HG03135 (cell line): Measurements from ENCODE around the gene GPD2.
"Not testable (repeated sequence)": the region's sequence is repeated elsewhere in the genome, so short reads cannot be mapped to it uniquely, and the experiment has no call there.

Source experiments
- ATAC-seq: cut with Tn5 transposase; IDR thresholded peaks from one replicate; pipeline ENCODE4 v1.9.1; 2021; ENCODE audit warnings: mild to moderate bottlenecking, moderate library complexity; ENCODE audit not compliant: unreplicated experiment

GPD2 gene

GRCh38 chr2:156473445-156473844 lies 37.3 kb downstream of the GPD2 start:
- no peak for ATAC-seq

GRCh38 chr2:156474401-156474800 lies 38.2 kb downstream of the GPD2 start:
- ATAC-seq, result no peak

- ATAC-seq, result no peak
Measured at GRCh38 chr2:156476021-156476849, 40.1 kb downstream of the GPD2 start.

- peak; percentile 77 for ATAC-seq
Measured at GRCh38 chr2:156476850-156477206, 40.6 kb downstream of the GPD2 start.

GRCh38 chr2:156480376-156480775 lies 44.2 kb downstream of the GPD2 start:
- no peak for ATAC-seq

GRCh38 chr2:156481312-156481711 lies 45.1 kb downstream of the GPD2 start:
- no peak for ATAC-seq

- ATAC-seq, result no peak
Measured at GRCh38 chr2:156483741-156484173, 47.6 kb downstream of the GPD2 start.

- no peak for ATAC-seq
Measured at GRCh38 chr2:156486147-156486546, 50.0 kb downstream of the GPD2 start.

- no peak for ATAC-seq
Measured at GRCh38 chr2:156486614-156487013, 50.4 kb downstream of the GPD2 start.

GRCh38 chr2:156489195-156489594 lies 53.0 kb downstream of the GPD2 start:
- no peak for ATAC-seq

- no peak for ATAC-seq
Measured at GRCh38 chr2:156489750-156490465, 53.7 kb downstream of the GPD2 start.

- no peak for ATAC-seq
Measured at GRCh38 chr2:156490466-156490840, 54.3 kb downstream of the GPD2 start.

- ATAC-seq, result no peak
Measured at GRCh38 chr2:156491176-156491575, 55.0 kb downstream of the GPD2 start.

GRCh38 chr2:156492979-156493378 lies 56.8 kb downstream of the GPD2 start:
- ATAC-seq, result no peak

- ATAC-seq, result not testable (repeated sequence)
Measured at GRCh38 chr2:156495998-156496397, 59.8 kb downstream of the GPD2 start.

- ATAC-seq, result peak; percentile 82
Measured at GRCh38 chr2:156505696-156506095, 69.5 kb downstream of the GPD2 start.

GRCh38 chr2:156511122-156511521 lies 74.9 kb downstream of the GPD2 start:
- ATAC-seq, result no peak

- no peak for ATAC-seq
Measured at GRCh38 chr2:156511803-156512202, 75.6 kb downstream of the GPD2 start.

- ATAC-seq, result no peak
Measured at GRCh38 chr2:156512451-156512850, 76.3 kb downstream of the GPD2 start.

- ATAC-seq, result no peak
Measured at GRCh38 chr2:156513219-156513618, 77.0 kb downstream of the GPD2 start.

GRCh38 chr2:156517419-156517818 lies 81.2 kb downstream of the GPD2 start:
- no peak for ATAC-seq

- ATAC-seq, result no peak
Measured at GRCh38 chr2:156518138-156518537, 82.0 kb downstream of the GPD2 start.
